NCI-H2227 (cell line): ENCODE results near the gene FUT6.
"Not testable (repeated sequence)": the region's sequence is repeated elsewhere in the genome, so short reads cannot be mapped to it uniquely, and the experiment has no call there.

Source experiments
- DNase-seq: peaks from one replicate; lab custom pipeline; 2025; ENCODE audit not compliant: unreplicated experiment; lab: John Stamatoyannopoulos, UW

FUT6 gene

DNA sequence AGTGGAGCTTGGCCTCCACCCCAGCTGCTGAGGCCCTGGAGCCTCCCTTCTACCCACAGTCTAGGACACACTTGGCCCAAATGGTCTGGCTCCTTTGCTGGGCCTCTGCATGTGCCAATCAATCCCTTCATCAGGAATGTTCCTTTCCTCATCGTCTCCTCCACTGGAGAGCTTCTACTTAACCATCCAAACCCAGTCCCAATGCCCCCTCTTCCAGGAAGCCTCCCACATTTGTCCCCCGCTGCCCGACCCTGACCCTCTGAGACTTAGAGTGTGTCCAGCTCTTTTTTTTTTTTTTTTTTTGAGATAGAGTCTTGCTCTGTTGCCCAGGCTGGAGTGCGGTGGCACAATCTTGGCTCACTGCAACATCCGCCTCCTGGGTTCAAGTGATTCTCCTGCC lies 51.1 kb downstream of the FUT6 start:
- no peak for DNase-seq

DNA sequence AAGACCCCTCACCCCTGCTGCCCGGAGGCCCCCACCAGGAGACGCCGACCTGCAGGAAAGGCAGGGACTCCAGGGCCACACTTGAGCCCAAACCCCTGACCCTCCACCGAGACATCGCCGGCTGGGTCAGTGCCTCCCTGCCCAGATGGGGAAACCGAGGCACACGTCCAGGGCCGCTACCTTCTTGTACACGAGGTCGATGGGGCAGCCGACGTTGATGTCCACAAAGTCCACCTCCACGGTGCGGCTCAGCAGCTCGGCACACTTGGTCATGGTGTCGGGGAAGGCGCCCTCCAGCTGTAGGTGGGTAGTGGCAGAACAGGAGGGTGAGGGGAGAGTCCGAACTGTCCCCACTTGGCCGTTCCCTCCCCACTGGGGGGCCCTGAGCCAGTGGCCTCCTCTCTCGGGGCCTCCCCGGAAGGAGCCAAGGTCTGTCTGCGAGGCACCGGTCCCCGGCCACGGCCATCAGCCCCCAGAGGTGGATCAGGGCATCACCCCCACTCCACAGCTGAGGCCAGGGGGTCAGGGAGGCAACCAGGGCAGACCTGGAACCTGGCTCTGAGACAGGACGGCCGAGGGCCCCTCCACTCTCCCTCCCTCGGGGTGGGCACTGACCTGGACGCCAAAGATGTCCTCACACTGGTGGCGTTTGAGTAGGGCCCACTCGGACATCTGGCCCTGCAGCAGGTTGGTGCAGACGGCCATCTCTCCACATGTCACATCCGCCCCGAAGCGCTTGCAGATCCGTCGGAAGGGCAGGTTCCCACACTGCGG lies 51.9 kb downstream of the FUT6 start:
- no peak for DNase-seq

DNA sequence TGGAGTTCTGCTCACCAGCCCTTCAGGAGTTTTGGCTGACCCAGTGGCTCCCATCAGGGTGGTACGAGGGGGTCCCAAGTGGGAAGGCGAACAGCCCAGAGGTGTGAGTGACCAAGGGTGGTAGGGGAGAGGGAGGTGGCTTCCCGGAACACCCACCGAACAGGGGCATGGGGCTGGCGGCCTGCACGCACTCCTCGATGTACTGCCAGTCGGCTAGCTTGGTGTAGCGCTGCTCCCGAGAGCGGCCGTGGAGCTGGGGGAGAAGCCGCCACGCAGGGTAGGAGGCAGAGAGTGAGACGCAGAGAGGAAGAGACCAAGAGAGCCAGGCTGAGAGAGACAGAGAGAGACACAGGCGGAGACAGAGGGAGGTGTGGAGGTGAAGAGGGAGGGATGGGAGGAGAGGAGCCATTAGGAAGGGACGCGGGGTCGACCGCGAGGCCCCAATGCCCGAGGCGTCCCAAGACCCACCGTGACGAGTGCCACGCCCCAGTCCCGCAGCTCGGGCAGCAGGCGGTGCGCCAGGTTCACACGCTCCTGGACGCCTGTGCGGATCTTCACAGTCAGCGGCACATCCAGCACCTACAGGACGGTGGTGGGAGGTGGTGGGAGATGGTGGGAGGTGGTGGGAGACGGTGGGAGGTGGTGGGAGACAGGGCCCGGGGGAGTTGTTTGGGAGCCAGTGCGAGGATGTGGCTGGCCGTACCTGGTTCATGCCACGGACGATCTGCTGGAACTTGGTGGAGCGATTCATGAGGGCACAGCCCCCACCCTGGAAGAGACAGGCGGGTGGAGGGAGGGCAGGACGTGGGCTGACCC lies 52.7 kb downstream of the FUT6 start:
- DNase-seq, result no peak

DNA sequence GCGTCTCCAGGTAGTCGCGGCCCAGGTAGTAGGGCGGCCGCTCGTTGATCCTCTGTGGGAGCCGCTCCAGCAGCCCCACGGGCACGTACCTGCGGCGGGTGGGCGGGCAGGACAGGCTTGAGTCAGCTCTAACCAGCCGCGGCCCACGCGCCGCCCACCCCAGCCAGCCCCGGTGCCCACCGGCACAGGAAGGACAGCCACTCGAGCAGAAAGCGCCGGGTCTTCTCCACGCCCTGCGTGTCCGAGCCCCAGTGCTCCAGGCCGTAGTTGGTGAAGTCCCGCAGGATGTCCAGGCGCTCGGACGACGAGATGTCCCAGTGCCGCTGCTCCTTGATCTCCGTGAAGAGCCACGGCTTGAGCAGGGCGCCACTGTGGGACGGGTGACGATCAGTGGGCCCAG lies 54.1 kb downstream of the FUT6 start:
- no peak for DNase-seq

DNA sequence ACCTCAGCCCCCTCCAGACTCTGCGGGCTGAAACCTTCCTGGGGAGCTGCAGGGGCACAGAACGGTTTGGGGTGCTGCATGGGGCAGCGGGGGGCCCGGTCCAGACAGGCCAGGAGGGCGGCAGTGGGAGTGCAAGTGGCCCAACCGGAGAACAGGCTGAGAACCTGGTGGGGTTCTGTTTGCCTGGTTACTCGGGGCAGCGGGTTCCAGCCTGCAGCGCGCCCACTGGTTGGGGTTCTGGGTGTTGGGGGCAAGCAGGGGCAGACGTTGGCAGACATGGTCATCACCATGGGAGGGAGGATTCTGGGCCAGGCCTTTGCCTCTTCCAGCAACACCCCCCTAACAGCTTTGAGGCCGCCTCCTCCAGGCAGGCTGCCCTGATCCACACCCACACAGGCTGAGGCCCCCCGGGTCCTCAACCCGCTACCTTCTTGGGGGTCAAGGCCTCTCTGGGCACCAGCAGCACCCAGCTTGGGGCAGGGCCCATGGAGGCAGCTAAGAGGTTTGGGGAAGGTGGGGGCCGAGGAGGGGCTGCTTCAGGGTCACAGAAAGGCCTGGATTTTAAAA lies 54.8 kb downstream of the FUT6 start, which contains the start of gene PRR22:
Gene PRR22 (minus strand): TSS at position 166 of the 567 bp plus-strand sequence. CDS start 86 bp downstream, at position 80.
- DNase-seq, result no peak

DNA sequence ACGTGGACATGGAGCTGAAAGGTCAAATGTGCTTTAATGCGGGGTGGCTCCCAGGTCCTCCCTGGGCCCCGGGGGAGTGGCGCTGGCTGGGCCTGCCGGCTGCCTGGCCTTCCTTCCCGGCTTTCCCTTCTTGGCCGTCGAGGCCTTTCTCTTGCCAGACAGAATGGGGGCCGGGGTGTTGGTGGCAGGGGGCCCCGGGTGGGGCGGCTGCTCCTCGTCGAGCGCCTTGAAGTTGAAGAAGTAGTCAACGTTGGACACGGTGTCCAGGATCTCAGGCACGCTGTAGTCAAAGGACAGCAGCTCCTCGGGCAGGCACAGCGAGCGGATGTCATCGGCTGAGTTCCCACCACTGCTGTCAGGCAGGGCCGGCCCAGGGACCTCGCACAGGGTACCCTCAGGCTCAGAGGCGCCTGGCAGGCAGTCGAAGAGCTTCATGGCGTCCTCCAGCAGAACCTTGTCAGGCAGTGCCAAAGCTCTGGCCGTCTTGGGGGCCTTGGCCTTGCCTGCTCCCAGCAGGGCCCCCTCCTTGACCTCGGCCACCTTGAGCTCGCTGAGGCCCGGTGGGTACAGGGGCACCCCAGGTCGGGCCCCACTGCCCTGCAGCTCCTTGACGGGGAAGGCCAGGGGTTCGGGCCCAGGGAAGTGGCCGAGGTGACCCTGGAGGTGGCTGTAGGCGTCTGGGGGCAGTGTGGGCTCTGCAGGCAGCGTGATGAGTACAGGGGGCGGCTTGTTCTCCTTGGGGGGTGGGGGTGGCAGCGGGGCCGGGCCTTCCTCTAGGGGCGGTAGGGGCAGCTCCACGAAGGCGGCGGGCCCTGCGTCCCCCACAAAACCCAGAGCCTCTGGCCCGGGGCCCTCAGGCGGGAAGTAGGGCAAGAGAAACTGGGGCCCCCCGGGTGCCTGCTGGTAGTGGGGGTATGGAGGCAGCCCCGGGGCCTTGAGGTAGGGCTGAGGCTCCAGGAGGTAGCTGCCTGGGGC lies 56.3 kb downstream of the FUT6 start:
- no peak for DNase-seq

DNA sequence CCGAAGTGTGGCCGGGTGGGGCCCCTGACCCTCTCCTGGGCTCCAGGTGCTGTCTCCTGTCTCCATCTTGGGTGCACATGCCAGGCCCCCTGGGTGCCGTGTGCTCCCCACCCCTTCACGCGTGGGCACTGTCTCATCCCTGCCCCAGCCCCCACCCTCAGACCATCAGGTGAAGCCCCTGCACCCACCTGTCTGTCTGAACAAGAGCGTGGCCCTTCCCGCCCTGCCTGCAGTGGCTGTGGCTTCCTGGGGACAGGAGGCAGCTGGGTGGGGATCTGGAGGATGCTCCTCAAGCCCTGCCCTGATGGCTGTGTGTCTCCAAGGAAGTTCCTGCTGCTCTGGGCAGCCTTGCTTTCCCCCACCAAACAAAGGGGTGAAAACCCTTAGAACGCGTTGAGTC lies 57.2 kb downstream of the FUT6 start:
- no peak for DNase-seq

DNA sequence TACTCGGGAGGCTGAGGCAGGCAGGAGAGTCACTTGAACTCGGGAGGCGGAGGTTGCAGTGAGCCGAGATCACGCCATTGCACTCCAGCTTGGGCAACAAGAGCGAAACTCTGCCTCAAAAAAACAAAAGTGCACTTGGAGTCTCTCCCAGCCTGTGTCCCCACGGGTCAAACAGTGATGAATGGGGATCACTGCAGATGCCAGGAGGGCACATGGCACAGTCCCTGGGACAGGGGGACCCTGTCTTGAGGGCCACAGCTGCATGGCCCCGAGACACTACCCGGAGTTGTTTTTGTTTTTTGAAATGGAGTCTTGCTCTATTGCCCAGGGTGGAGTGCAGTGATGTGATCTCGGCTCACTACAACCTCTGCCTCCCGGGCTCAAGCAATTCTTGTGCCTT lies 58.6 kb downstream of the FUT6 start:
- not testable (repeated sequence) for DNase-seq
